ENCODE measurements around the gene GRK5.
A peak's percentile ranks its signal among the peaks of the same experiment; 100 is the strongest.
"Not testable (repeated sequence)": the region's sequence is repeated elsewhere in the genome, so short reads cannot be mapped to it uniquely, and the experiment has no call there.

GRK5 gene

GRCh38 chr10:119431034-119431772 lies 223.8 kb downstream of the GRK5 start:
- H4K20me1 ChIP-seq (ENCODE audit: insufficient read depth, low read length), result no peaks in the 10 kb centered on the region
- H3K9ac ChIP-seq (ENCODE audit: low read depth, low read length), result no peak overlapping the region
- TF ChIP-seq, protein P1, sequence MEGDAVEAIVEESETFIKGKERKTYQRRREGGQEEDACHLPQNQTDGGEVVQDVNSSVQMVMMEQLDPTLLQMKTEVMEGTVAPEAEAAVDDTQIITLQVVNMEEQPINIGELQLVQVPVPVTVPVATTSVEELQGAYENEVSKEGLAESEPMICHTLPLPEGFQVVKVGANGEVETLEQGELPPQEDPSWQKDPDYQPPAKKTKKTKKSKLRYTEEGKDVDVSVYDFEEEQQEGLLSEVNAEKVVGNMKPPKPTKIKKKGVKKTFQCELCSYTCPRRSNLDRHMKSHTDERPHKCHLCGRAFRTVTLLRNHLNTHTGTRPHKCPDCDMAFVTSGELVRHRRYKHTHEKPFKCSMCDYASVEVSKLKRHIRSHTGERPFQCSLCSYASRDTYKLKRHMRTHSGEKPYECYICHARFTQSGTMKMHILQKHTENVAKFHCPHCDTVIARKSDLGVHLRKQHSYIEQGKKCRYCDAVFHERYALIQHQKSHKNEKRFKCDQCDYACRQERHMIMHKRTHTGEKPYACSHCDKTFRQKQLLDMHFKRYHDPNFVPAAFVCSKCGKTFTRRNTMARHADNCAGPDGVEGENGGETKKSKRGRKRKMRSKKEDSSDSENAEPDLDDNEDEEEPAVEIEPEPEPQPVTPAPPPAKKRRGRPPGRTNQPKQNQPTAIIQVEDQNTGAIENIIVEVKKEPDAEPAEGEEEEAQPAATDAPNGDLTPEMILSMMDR (IDR thresholded peaks at IDR 0.05; ENCODE audit: borderline replicate concordance, extremely low read depth, low read length, poor library complexity, severe bottlenecking), result no peak
- no peak for TF ChIP-seq EZH2 (IDR thresholded peaks at IDR 0.05; ENCODE audit: borderline replicate concordance, low read depth, low read length, severe bottlenecking)
- no peak overlapping the region for H3K4me3 ChIP-seq (ENCODE audit: low read depth in 1 of 2, low read length in 2 of 2)
- peaks cover 31% of the 10 kb centered on the region for H3K4me1 ChIP-seq (ENCODE audit: insufficient read depth, low read length)
- DNase-seq (no peak), ATAC-seq (ENCODE audit: insufficient read depth, low read depth) (no peak)
- no peaks in the 10 kb centered on the region for H3K79me2 ChIP-seq (ENCODE audit: insufficient read depth, low read length)
- peaks cover 52% of the 10 kb centered on the region for H3K36me3 ChIP-seq (ENCODE audit: insufficient read depth, low read length)
- no peak overlapping the region for H3K27ac ChIP-seq (ENCODE audit: low read length)
- H3K4me2 ChIP-seq (ENCODE audit: insufficient read depth, low read length), result no peak overlapping the region
- no peak overlapping the region for H2AFZ ChIP-seq (ENCODE audit: low read depth, low read length)
- H3K27me3 ChIP-seq (ENCODE audit: insufficient read depth, low read length, poor library complexity), result no peaks in the 10 kb centered on the region
- H3K9me3 ChIP-seq (ENCODE audit: insufficient read depth, low read length, severe bottlenecking), result peaks cover 14% of the 10 kb centered on the region

- Histone ChIP-seq H3K4me1 (ENCODE audit: insufficient read depth, low read length) (peaks cover 31% of the 10 kb centered on the region), H3K27me3 (ENCODE audit: insufficient read depth, low read length, poor library complexity) (no peaks in the 10 kb centered on the region), H3K4me2 (ENCODE audit: insufficient read depth, low read length) (no peak overlapping the region), H3K36me3 (ENCODE audit: insufficient read depth, low read length) (peaks cover 52% of the 10 kb centered on the region), H2AFZ (ENCODE audit: low read depth, low read length) (no peak overlapping the region), H3K9me3 (ENCODE audit: insufficient read depth, low read length, severe bottlenecking) (peaks cover 14% of the 10 kb centered on the region), H4K20me1 (ENCODE audit: insufficient read depth, low read length) (no peaks in the 10 kb centered on the region), H3K79me2 (ENCODE audit: insufficient read depth, low read length) (no peaks in the 10 kb centered on the region), H3K27ac (ENCODE audit: low read length) (0 out of 2 replicates have a peak overlapping the region, but pooled peaks have one; percentile 14), H3K9ac (ENCODE audit: low read depth, low read length) (no peak overlapping the region), H3K4me3 (ENCODE audit: low read depth in 1 of 2, low read length in 2 of 2) (no peak overlapping the region)
- TF ChIP-seq, protein P1 (IDR thresholded peaks at IDR 0.05; ENCODE audit: borderline replicate concordance, extremely low read depth, low read length, poor library complexity, severe bottlenecking), result no peak
- no peak for TF ChIP-seq EZH2 (IDR thresholded peaks at IDR 0.05; ENCODE audit: borderline replicate concordance, low read depth, low read length, severe bottlenecking)
- DNase-seq (no peak), ATAC-seq (ENCODE audit: insufficient read depth, low read depth) (no peak)
Observed at GRCh38 chr10:119431773-119432135, 224.4 kb downstream of the GRK5 start.

DNA sequence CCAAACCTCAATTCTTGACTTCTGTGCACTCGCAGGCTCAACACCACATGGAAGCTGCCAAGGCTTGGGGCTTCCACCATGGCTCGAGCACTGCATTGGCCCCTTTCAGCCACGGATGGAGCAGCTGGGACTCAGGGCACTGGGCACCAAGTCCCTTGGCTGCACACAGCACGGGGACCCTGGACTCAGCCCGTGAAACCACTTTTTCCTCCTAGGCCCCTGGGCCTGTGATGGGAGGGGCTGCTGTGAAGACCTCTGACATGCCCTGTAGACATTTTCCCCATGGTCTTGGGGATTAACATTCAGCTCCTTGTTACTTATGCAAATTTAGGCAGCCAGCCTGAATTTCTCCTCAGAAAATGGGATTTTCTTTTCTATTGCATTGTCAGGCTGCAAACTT lies 227.6 kb downstream of the GRK5 start:
- H3K4me3 ChIP-seq (ENCODE audit: low read depth in 1 of 2, low read length in 2 of 2); H3K79me2 ChIP-seq (ENCODE audit: insufficient read depth, low read length); H3K27ac ChIP-seq (ENCODE audit: low read length); ATAC-seq (ENCODE audit: insufficient read depth, low read depth); DNase-seq; H4K20me1 ChIP-seq (ENCODE audit: insufficient read depth, low read length); H3K27me3 ChIP-seq (ENCODE audit: insufficient read depth, low read length, poor library complexity); H2AFZ ChIP-seq (ENCODE audit: low read depth, low read length); H3K4me1 ChIP-seq (ENCODE audit: insufficient read depth, low read length); H3K9ac ChIP-seq (ENCODE audit: low read depth, low read length); H3K4me2 ChIP-seq (ENCODE audit: insufficient read depth, low read length): not testable (repeated sequence)
- H3K36me3 ChIP-seq (ENCODE audit: insufficient read depth, low read length), result peaks cover 37% of the 10 kb centered on the region
- peaks cover 14% of the 10 kb centered on the region for H3K9me3 ChIP-seq (ENCODE audit: insufficient read depth, low read length, severe bottlenecking)

DNA sequence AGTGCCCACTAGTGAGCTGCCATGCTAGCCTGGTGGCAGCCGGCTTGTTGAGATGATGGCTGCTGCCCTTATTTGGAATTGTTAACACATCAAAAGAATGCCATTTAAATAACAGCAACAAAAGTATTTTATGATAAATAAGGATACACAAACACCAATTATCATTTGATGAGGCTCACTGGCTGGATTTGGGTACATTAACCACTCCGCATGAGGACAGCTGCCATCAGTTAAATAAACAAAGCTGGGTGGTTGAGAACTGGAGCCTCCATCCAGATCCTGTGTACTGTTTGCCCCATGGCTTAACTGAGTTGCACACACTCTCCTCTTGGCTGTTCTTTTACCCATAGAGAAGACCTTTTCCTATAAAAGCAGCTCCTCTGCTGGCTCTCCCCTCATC lies 231.3 kb downstream of the GRK5 start:
- Histone ChIP-seq H3K9ac (ENCODE audit: low read depth, low read length) (no peak overlapping the region), H3K9me3 (ENCODE audit: insufficient read depth, low read length, severe bottlenecking) (peaks cover 6% of the 10 kb centered on the region), H3K4me2 (ENCODE audit: insufficient read depth, low read length) (no peak overlapping the region), H3K4me3 (ENCODE audit: low read depth in 1 of 2, low read length in 2 of 2) (no peak overlapping the region), H3K4me1 (ENCODE audit: insufficient read depth, low read length) (no peaks in the 10 kb centered on the region), H3K36me3 (ENCODE audit: insufficient read depth, low read length) (peaks cover 19% of the 10 kb centered on the region), H3K27me3 (ENCODE audit: insufficient read depth, low read length, poor library complexity) (no peaks in the 10 kb centered on the region), H3K79me2 (ENCODE audit: insufficient read depth, low read length) (no peaks in the 10 kb centered on the region), H4K20me1 (ENCODE audit: insufficient read depth, low read length) (no peaks in the 10 kb centered on the region), H2AFZ (ENCODE audit: low read depth, low read length) (no peak overlapping the region), H3K27ac (ENCODE audit: low read length) (no peak overlapping the region)
- no peak for ATAC-seq (ENCODE audit: insufficient read depth, low read depth)
- no peak for DNase-seq
- TF ChIP-seq, protein P1 (IDR thresholded peaks at IDR 0.05; ENCODE audit: borderline replicate concordance, extremely low read depth, low read length, poor library complexity, severe bottlenecking), result no peak
- no peak for TF ChIP-seq EZH2 (IDR thresholded peaks at IDR 0.05; ENCODE audit: borderline replicate concordance, low read depth, low read length, severe bottlenecking)
